ENCODE measurements around the gene TUBB1. TPM values are rescaled to one million over a fixed set of nuclear protein-coding genes. Genes with fewer than 3 reads are reported as not detected.
A peak's percentile ranks its signal among the peaks of the same experiment; 100 is the strongest.

The TUBB1 gene
- total RNA-seq, 1 donor: not detected

DNA sequence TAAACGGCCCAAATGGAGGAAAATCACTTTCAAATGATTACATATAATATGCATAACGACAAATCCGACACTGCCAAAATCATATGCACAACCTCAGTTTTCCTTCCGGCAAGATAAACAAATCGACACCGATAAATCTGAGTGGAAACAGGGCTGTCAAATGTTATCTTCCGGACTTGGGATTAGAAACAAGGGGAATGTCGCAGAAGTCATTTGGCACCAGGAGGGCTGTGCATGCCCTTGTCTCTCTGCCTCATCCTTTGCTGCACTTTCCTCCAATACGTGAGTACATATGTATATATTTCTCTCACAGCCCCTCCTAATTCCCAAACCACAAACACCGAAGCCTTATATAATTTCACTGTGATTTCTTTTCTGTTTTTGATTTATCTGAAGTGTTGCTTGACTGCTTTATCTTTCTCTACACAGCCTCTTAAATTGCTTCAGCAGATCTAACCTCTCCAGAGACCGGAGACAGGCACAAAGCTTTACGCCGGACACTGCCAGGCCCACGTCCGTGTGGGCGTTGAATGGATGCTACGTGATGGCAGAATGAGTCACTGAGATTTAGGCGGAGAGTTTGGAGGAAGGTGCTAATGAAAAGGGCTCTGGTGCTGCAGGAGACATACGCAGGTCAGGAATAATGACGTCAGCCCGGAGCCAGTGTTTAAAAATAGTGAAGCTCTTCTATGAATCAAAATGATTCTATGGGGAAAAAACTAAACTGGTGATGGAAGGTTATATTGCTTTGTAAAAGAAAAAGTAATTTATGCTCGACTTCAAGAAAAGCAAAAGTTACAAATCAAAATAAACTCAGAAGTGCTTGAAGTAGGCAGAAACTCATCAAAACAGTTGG lies 44.4 kb downstream of the TUBB1 start:
- TF ChIP-seq, protein P1, sequence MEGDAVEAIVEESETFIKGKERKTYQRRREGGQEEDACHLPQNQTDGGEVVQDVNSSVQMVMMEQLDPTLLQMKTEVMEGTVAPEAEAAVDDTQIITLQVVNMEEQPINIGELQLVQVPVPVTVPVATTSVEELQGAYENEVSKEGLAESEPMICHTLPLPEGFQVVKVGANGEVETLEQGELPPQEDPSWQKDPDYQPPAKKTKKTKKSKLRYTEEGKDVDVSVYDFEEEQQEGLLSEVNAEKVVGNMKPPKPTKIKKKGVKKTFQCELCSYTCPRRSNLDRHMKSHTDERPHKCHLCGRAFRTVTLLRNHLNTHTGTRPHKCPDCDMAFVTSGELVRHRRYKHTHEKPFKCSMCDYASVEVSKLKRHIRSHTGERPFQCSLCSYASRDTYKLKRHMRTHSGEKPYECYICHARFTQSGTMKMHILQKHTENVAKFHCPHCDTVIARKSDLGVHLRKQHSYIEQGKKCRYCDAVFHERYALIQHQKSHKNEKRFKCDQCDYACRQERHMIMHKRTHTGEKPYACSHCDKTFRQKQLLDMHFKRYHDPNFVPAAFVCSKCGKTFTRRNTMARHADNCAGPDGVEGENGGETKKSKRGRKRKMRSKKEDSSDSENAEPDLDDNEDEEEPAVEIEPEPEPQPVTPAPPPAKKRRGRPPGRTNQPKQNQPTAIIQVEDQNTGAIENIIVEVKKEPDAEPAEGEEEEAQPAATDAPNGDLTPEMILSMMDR (IDR thresholded peaks at IDR 0.05; ENCODE audit: insufficient read depth, low read depth, low read length): no peak

DNA sequence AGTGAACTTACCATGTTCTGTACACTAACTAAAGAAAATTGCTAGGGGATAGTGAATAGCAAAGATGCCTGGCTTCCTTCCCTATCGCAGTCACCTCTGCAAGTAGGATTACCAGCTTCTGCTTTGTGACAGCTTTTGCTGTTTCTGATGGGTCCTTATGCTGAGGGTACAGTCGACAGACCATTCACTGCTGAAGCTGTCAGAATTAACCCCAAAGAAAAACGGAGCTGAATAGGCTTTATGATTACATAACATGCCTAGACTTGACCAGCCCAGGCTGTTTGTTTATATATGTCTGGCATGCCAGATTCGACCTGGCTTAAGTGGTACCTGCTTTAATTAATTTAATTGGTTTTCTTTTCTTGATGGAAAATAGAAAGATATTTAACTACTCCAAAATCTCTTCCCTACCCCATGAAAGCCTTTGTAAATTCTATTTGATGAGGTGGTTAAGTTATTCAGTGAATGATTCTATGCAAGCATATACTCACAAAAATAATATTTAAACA lies 45.0 kb downstream of the TUBB1 start:
- no peak overlapping the region for H3K4me3 ChIP-seq (ENCODE audit: low read depth, low read length)
- no peak for DNase-seq (ENCODE audit: low read depth)
- TF ChIP-seq, protein P1 (IDR thresholded peaks at IDR 0.05; ENCODE audit: insufficient read depth, low read depth, low read length): no peak

More for the DNA sequence above, 44.4 kb downstream of the TUBB1 start:
- no peak overlapping the region for H3K4me3 ChIP-seq (ENCODE audit: low read depth, low read length)
- DNase-seq (ENCODE audit: low read depth): peak; percentile 75

DNA sequence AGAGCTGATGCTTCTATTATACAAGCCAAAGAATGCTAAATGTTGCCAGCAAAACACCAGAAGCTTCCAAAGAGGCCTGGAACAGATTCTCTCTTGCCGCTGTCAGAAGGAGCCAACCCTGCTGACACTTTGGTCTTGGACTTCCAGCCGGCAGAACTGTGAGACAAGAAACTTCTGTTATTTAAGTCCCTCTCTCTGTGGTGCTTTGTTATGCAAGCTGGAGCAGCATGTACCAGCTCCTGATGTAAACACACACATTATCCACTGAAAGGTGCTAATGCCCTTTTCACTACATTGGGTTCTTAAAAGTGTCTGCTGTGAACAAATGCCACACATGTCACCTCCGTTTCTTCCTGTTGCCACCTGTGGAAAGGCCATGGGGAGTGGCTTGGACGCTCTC lies 49.3 kb downstream of the TUBB1 start:
- H3K4me3 ChIP-seq (ENCODE audit: low read depth, low read length): no peak overlapping the region
- TF ChIP-seq, protein P1 (IDR thresholded peaks at IDR 0.05; ENCODE audit: insufficient read depth, low read depth, low read length): no peak
- DNase-seq (ENCODE audit: low read depth): no peak

DNA sequence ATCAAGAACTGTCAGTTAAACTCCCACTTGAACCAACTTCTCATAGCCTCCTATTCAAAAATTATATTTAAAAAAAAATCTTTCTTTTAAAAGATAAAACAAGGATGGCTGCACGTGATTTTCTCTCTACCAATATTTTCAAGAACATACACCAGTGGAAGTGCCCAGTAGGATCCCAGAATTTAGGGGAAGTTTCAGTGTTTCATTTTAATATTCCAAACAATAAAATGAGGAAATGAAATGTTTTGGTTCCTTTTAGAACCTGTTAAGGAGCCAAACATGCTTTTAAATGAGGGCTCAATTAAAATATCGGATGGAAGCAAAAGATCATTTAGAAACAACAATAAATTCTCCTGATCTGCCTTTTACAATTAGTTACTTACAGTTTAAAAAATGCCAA lies 49.8 kb downstream of the TUBB1 start:
- no peak overlapping the region for H3K4me3 ChIP-seq (ENCODE audit: low read depth, low read length)
- TF ChIP-seq, protein P1 (IDR thresholded peaks at IDR 0.05; ENCODE audit: insufficient read depth, low read depth, low read length): no peak
- no peak for DNase-seq (ENCODE audit: low read depth)

DNA sequence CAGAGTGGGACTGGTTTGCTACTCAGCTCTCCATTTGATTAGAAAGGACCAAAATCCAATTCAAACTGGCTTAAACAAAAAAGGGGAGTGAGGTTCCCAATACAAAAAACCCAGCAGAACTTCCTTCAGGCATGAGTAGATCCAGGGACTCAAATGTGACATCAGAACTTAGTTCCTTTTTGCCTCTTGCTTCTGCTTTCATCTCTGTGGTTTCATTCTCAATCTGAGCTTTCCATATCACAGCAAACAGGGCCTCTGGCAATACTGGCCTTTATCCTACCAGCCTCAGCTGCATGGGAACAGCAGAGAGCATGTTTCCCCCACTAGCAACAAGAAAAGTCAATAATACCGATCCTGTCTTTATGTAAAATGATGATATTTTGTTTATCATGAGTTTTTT lies 52.0 kb downstream of the TUBB1 start:
- TF ChIP-seq, protein P1 (IDR thresholded peaks at IDR 0.05; ENCODE audit: insufficient read depth, low read depth, low read length): no peak
- DNase-seq (ENCODE audit: low read depth): no peak
- no peak overlapping the region for H3K4me3 ChIP-seq (ENCODE audit: low read depth, low read length)

DNA sequence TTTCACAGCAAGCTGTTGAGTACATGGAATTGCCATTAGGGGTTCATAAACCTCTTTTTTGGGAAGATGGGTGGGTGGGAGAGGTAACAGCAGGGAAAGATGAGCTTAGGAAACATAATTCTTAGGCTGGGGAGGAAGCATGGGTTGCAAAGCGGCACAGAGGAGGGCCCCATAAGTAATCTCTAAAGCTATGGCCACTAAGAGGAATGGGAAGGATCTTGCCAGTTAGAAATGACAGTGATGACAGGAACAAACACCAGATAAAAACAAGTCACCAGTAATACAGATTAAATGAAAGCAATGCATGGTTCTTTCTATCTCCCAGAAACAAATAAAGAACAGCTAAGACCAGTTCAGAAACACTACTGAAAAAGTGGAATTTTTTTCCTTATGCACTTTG lies 54.4 kb downstream of the TUBB1 start:
- no peak for DNase-seq (ENCODE audit: low read depth)
- H3K4me3 ChIP-seq (ENCODE audit: low read depth, low read length): no peak overlapping the region
- TF ChIP-seq, protein P1 (IDR thresholded peaks at IDR 0.05; ENCODE audit: insufficient read depth, low read depth, low read length): no peak

All from fibroblast of villous mesenchyme (primary cell).